GM12874 (cell line): Measurements from ENCODE around the gene KCTD18.

ENCODE experiments used
- CTCF ChIP-seq: IDR thresholded peaks from 2 replicates; pipeline ENCODE4 v1.5.1; 2011; ENCODE audit warnings: low read depth, mild to moderate bottlenecking, control low read depth, low read length, moderate library complexity; ENCODE audit not compliant: insufficient read depth

The KCTD18 gene

GRCh38 chr2:200509612-200510433 lies at the start of gene KCTD18:
KCTD18 (minus strand) TSS chr2:200510068; CDS start chr2:200507016, 3,052 bp downstream.
- TF ChIP-seq CTCF: peak; percentile 93

GRCh38 chr2:200540793-200541192 lies 30.9 kb upstream of the KCTD18 start:
- no peak for TF ChIP-seq CTCF

- TF ChIP-seq CTCF: no peak
Measured at GRCh38 chr2:200538139-200538538, 28.3 kb upstream of the KCTD18 start.

GRCh38 chr2:200534572-200534971 lies 24.7 kb upstream of the KCTD18 start:
- TF ChIP-seq CTCF: no peak

- TF ChIP-seq CTCF: no peak
Measured at GRCh38 chr2:200533754-200534153, 23.9 kb upstream of the KCTD18 start.

GRCh38 chr2:200528228-200528627 lies 18.4 kb upstream of the KCTD18 start:
- TF ChIP-seq CTCF: no peak

- TF ChIP-seq CTCF: no peak
Measured at GRCh38 chr2:200525882-200526651, 16.2 kb upstream of the KCTD18 start, which contains the start of gene SGO2. SGO2 (plus strand) TSS chr2:200526207; CDS start chr2:200532976, 6,769 bp downstream.
